GM19023 (cell line): ENCODE data around the gene EIPR1.

Experiments used
- ATAC-seq: cut with Tn5 transposase; IDR thresholded peaks from one replicate; pipeline ENCODE4 v1.9.1; 2021; ENCODE audit warnings: mild to moderate bottlenecking, moderate library complexity; ENCODE audit not compliant: unreplicated experiment

Gene EIPR1

DNA sequence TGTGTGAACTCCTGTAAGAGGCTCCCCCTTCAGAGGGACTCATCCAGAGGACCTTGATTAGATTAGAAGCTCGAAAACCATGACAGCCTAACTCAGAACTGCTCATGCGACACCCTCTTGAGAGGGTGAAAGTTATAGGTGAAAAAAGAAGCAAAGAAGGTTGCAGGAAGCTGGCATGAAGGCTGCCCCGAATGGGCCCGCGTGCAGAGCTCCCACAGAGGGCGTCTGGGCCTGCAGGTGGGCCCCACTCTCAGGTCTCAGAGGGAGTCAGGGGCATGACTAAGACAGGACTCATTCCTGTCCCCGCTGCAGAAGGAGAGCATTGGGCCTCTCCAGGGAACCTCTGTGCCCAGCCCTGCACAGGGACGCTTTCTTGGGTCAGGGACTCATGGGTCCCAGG is 235.4 kb downstream of the EIPR1 start:
- no peak for ATAC-seq

GRCh38 chr2:3141696-3142095 is 235.9 kb downstream of the EIPR1 start:
- no peak for ATAC-seq

GRCh38 chr2:3139906-3140305 is 237.7 kb downstream of the EIPR1 start:
- ATAC-seq: no peak
